Colonic mucosa (tissue), 4 donors: ENCODE data around the gene IL25. TPM values are rescaled to one million over a fixed set of nuclear protein-coding genes. Genes with fewer than 3 reads are reported as not detected.
"Not testable (repeated sequence)": the region's sequence is repeated elsewhere in the genome, so short reads cannot be mapped to it uniquely, and the experiment has no call there.

Experiments
- DNase-seq: peaks from one replicate; pipeline ENCODE4 v3.0.0-alpha.2; 2020
- H3K27ac ChIP-seq: fragments of 200-600 bp; one replicate; pipeline ENCODE4 v1.8.0; 2021
- H3K27me3 ChIP-seq: fragments of 200-600 bp; one replicate; pipeline ENCODE4 v1.8.0; 2021
- H3K36me3 ChIP-seq: fragments of 200-600 bp; one replicate; pipeline ENCODE4 v1.8.0; 2021
- H3K4me1 ChIP-seq: fragments of 200-600 bp; one replicate; pipeline ENCODE4 v1.8.0; 2021; ENCODE audit warnings: mild to moderate bottlenecking
- H3K4me3 ChIP-seq: fragments of 200-600 bp; one replicate; pipeline ENCODE4 v1.8.0; 2021
- H3K9ac ChIP-seq, 2 donors: one replicate each; pipeline ENCODE4 v1.7.0; 2013; ENCODE audit warnings: control low read depth in 2 of 2, low read depth in 2 of 2, low read length in 2 of 2
- H3K9me3 ChIP-seq: fragments of 200-600 bp; one replicate; pipeline ENCODE4 v1.8.0; 2021
- intact Hi-C: fragments of 100-400 bp; cut with DNase I; formaldehyde crosslinking; loops from one replicate; pipeline ENCODE4 v1.14.1; 2022
- total RNA-seq, 2 donors: library from RNA; stranded (reverse); fragmentation: NEBNext Ultra II Directional in 1 of 2; extraction: Animal tissue kit (Norgen Biotek cat#: 25700) in 1 of 2; gene quantifications; one replicate each; pipeline ENCODE4 v1.2.1, GENCODE V29; 2021
- TF ChIP-seq, protein P1 (sequence below): fragments of 200-600 bp; IDR thresholded peaks from one replicate; pipeline ENCODE4 v1.8.0; 2022; ENCODE audit warnings: antibody characterized with exemption, mild to moderate bottlenecking
- donor health status: healthy.
- donor health status: DM: no; HTN: no; CAD: no.
- donor health status: DM: no; HTN: no; CAD: no.

Gene IL25
- total RNA-seq, 2 donors from 2014 or later, result not detected

GRCh38 chr14:23384364-23385080 is 11.9 kb downstream of the IL25 start:
- H3K4me3 ChIP-seq, result no peak overlapping the region
- TF ChIP-seq, protein P1, sequence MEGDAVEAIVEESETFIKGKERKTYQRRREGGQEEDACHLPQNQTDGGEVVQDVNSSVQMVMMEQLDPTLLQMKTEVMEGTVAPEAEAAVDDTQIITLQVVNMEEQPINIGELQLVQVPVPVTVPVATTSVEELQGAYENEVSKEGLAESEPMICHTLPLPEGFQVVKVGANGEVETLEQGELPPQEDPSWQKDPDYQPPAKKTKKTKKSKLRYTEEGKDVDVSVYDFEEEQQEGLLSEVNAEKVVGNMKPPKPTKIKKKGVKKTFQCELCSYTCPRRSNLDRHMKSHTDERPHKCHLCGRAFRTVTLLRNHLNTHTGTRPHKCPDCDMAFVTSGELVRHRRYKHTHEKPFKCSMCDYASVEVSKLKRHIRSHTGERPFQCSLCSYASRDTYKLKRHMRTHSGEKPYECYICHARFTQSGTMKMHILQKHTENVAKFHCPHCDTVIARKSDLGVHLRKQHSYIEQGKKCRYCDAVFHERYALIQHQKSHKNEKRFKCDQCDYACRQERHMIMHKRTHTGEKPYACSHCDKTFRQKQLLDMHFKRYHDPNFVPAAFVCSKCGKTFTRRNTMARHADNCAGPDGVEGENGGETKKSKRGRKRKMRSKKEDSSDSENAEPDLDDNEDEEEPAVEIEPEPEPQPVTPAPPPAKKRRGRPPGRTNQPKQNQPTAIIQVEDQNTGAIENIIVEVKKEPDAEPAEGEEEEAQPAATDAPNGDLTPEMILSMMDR, result no peak
- H3K27ac ChIP-seq, result no peak overlapping the region
- H3K4me1 ChIP-seq, result no peaks in the 10 kb centered on the region
- no peaks in the 10 kb centered on the region for H3K27me3 ChIP-seq
- no peaks in the 10 kb centered on the region for H3K9me3 ChIP-seq
- H3K36me3 ChIP-seq, result no peaks in the 10 kb centered on the region
- H3K9ac ChIP-seq, result no peak overlapping the region
- DNase-seq, result no peak
- intact Hi-C loops, result loop anchor here (5.0 kb wide), 2 partner anchors 57 to 117 kb away; no protein-coding TSS in a partner anchor

- no peak overlapping the region for H3K4me3 ChIP-seq
- no peaks in the 10 kb centered on the region for H3K36me3 ChIP-seq
- no peak overlapping the region for H3K9ac ChIP-seq
- intact Hi-C loops, result no loop called here
- TF ChIP-seq, protein P1, result no peak
- no peaks in the 10 kb centered on the region for H3K9me3 ChIP-seq
- no peaks in the 10 kb centered on the region for H3K27me3 ChIP-seq
- H3K4me1 ChIP-seq, result no peaks in the 10 kb centered on the region
- no peak for DNase-seq
- no peak overlapping the region for H3K27ac ChIP-seq
These were observed 12.6 kb downstream of the IL25 start for GRCh38 chr14:23385244-23385641.

GRCh38 chr14:23385642-23386265 is 13.1 kb downstream of the IL25 start:
- TF ChIP-seq, protein P1, result no peak
- Histone ChIP-seq H3K36me3 (no peaks in the 10 kb centered on the region), H3K4me3 (no peak overlapping the region), H3K4me1 (no peaks in the 10 kb centered on the region), H3K9ac (no peak overlapping the region), H3K27me3 (no peaks in the 10 kb centered on the region), H3K9me3 (no peaks in the 10 kb centered on the region), H3K27ac (no peak overlapping the region)
- DNase-seq, result no peak
- intact Hi-C loops, result no loop called here

DNA sequence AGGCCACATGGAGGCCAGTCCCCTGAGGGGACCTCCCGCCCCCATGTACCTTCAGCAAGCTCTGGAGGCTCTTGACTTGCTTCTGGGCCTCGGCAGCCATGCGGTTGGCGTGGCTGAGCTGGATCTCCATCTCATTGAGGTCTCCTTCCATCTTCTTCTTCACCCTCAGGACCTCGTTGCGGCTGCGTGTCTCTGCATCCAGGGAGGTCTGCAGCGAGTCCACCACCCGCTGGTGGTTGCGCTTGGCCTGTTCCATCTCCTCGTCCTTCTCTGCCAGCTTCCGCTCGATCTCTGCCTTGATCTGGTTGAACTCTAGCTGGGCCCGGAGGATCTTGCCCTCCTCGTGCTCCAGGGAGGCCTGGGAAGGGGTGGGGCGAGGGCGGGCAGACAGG is 13.7 kb downstream of the IL25 start:
- H3K36me3 ChIP-seq, H3K4me1 ChIP-seq, DNase-seq, intact Hi-C loops, H3K27me3 ChIP-seq, H3K4me3 ChIP-seq, H3K9ac ChIP-seq, H3K9me3 ChIP-seq, H3K27ac ChIP-seq: not testable (repeated sequence)

GRCh38 chr14:23386999-23387398 is 14.4 kb downstream of the IL25 start:
- no peaks in the 10 kb centered on the region for H3K4me1 ChIP-seq
- intact Hi-C loops, result no loop called here
- TF ChIP-seq, protein P1, result no peak

More at GRCh38 chr14:23386999-23387398, 14.4 kb downstream of the IL25 start:
- H3K27ac ChIP-seq, result no peak overlapping the region
- no peak overlapping the region for H3K4me3 ChIP-seq
- DNase-seq, result no peak
- no peaks in the 10 kb centered on the region for H3K9me3 ChIP-seq
- no peaks in the 10 kb centered on the region for H3K36me3 ChIP-seq
- H3K27me3 ChIP-seq, result no peaks in the 10 kb centered on the region
- H3K9ac ChIP-seq, result no peak overlapping the region
